ENCODE results near the gene C21orf91.
A peak's percentile ranks its signal among the peaks of the same experiment; 100 is the strongest.

Gene C21orf91

GRCh38 chr21:17819114-17819876, at the start of gene C21orf91:
C21orf91 (minus strand) TSS chr21:17819356; CDS start chr21:17818318, 1,038 bp downstream.
- peak within 1 kb of the TSS; percentile 90 for H3K4me3 ChIP-seq (ENCODE audit: low read depth, low read length)
- DNase-seq (ENCODE audit: low read depth): peak; percentile 65
- no peak for TF ChIP-seq CTCF (IDR thresholded peaks at IDR 0.05; ENCODE audit: control insufficient read depth, extremely low read depth, insufficient read depth)

DNA sequence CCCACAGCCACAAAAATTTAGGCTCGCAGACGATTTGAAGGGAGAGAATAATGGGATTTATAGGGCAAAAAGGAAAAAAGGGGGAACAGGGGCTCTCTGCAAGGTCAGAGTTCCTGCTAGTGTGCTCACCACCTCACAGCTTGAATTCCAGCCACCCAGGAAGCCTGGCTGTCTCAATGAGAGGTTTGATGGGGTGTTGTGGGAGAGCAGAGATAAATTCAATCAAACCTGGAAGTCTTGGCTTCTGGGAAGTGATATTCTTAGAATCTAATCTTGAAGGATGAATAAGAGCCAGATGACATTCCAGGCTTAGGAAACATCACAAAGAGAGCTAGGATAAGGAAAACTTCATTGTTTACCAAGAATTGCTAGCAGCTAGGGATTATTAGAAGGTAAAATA, 47.4 kb upstream of the C21orf91 start:
- no peak for TF ChIP-seq CTCF (IDR thresholded peaks at IDR 0.05; ENCODE audit: control insufficient read depth, extremely low read depth, insufficient read depth)
- DNase-seq (ENCODE audit: low read depth): no peak
- no peak overlapping the region for H3K4me3 ChIP-seq (ENCODE audit: low read depth, low read length)

DNA sequence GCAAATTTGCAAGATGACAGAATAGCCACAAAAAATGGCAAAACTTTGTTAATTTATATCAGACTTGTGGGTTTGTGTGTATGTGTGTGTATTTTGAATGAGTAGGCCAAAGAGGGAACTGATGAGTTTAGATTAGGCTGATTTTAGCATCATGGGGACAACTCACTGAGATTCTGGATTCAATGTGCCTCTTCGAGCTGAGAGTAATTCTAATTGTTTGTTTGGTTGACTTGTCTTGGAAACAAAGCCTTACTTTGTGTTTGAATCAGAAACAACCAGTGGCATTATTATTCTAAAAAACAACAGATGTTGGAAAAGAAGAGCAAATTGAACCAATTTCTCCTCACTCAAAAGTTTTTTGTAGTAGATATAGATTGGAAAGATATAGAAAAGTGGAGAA, 40.5 kb upstream of the C21orf91 start:
- no peak for DNase-seq (ENCODE audit: low read depth)
- TF ChIP-seq CTCF (IDR thresholded peaks at IDR 0.05; ENCODE audit: control insufficient read depth, extremely low read depth, insufficient read depth): no peak
- no peak overlapping the region for H3K4me3 ChIP-seq (ENCODE audit: low read depth, low read length)

DNA sequence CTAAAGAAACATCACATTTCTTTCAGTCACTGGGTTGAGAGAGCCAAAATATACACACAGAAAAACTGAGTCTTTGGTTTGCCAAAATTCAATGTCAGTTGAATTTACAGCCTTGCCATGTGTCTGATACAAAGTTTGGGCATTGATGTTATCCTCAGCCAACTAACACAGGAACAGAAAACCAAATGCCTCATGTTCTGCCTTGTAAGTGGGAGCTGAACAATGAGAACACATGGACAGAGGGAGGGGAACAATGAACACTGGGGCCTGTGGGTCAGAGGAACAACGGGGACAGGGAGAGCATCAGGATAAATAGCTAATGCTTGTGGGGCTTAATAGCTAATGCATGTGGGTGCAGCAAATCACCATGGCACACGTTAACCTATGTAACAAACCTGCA, 39.6 kb upstream of the C21orf91 start:
- H3K4me3 ChIP-seq (ENCODE audit: low read depth, low read length): no peak overlapping the region
- no peak for DNase-seq (ENCODE audit: low read depth)
- no peak for TF ChIP-seq CTCF (IDR thresholded peaks at IDR 0.05; ENCODE audit: control insufficient read depth, extremely low read depth, insufficient read depth)

DNA sequence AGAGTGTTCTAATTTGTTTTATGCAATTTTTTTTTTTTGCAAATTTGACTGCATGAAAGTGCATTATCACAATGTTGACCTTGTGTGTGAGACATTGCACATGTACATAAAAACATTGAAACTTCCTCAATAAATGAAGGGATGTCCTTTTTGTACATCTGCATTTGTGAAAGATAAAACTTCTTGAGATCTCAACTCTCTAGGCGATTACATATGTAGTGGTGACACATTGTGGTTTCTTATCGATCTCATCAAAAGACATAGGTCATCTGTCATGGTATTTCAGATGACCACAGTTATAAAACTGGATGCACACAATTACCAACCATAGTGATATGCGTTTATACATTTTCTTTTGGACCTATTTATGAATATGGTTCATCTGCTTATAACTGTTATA, 35.6 kb upstream of the C21orf91 start:
- H3K4me3 ChIP-seq (ENCODE audit: low read depth, low read length): no peak overlapping the region
- DNase-seq (ENCODE audit: low read depth): no peak
- TF ChIP-seq CTCF (IDR thresholded peaks at IDR 0.05; ENCODE audit: control insufficient read depth, extremely low read depth, insufficient read depth): no peak

- H3K4me3 ChIP-seq (ENCODE audit: low read depth, low read length): no peak overlapping the region
- no peak for TF ChIP-seq CTCF (IDR thresholded peaks at IDR 0.05; ENCODE audit: control insufficient read depth, extremely low read depth, insufficient read depth)
- DNase-seq (ENCODE audit: low read depth): no peak
These were observed 34.5 kb upstream of the C21orf91 start for GRCh38 chr21:17853393-17854275.
